Subcutaneous adipose tissue (tissue), 4 donors: ENCODE measurements around the gene CHAF1A. TPM values are rescaled to one million over a fixed set of nuclear protein-coding genes. Genes with fewer than 3 reads are reported as not detected.

Experiments used
- total RNA-seq, 4 donors: library from RNA; depleted of rRNA; stranded (reverse); fragments of >200 nt; gene quantifications; one replicate each; pipeline ENCODE4 v1.1.0, GENCODE V29; 2016
- TF ChIP-seq, protein P1 (sequence below): fragments of 450-650 bp; IDR thresholded peaks from one replicate; pipeline ENCODE4 v1.5.1; 2016; ENCODE audit warnings: low read depth, mild to moderate bottlenecking, control low read depth, antibody characterized with exemption, moderate library complexity

CHAF1A gene, protein sequence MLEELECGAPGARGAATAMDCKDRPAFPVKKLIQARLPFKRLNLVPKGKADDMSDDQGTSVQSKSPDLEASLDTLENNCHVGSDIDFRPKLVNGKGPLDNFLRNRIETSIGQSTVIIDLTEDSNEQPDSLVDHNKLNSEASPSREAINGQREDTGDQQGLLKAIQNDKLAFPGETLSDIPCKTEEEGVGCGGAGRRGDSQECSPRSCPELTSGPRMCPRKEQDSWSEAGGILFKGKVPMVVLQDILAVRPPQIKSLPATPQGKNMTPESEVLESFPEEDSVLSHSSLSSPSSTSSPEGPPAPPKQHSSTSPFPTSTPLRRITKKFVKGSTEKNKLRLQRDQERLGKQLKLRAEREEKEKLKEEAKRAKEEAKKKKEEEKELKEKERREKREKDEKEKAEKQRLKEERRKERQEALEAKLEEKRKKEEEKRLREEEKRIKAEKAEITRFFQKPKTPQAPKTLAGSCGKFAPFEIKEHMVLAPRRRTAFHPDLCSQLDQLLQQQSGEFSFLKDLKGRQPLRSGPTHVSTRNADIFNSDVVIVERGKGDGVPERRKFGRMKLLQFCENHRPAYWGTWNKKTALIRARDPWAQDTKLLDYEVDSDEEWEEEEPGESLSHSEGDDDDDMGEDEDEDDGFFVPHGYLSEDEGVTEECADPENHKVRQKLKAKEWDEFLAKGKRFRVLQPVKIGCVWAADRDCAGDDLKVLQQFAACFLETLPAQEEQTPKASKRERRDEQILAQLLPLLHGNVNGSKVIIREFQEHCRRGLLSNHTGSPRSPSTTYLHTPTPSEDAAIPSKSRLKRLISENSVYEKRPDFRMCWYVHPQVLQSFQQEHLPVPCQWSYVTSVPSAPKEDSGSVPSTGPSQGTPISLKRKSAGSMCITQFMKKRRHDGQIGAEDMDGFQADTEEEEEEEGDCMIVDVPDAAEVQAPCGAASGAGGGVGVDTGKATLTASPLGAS
- total RNA-seq, result 10 to 100 TPM in 1 of 4 donors, 1 to 10 TPM in 3; 4.8 to 13.0 (median 6.3) TPM

DNA sequence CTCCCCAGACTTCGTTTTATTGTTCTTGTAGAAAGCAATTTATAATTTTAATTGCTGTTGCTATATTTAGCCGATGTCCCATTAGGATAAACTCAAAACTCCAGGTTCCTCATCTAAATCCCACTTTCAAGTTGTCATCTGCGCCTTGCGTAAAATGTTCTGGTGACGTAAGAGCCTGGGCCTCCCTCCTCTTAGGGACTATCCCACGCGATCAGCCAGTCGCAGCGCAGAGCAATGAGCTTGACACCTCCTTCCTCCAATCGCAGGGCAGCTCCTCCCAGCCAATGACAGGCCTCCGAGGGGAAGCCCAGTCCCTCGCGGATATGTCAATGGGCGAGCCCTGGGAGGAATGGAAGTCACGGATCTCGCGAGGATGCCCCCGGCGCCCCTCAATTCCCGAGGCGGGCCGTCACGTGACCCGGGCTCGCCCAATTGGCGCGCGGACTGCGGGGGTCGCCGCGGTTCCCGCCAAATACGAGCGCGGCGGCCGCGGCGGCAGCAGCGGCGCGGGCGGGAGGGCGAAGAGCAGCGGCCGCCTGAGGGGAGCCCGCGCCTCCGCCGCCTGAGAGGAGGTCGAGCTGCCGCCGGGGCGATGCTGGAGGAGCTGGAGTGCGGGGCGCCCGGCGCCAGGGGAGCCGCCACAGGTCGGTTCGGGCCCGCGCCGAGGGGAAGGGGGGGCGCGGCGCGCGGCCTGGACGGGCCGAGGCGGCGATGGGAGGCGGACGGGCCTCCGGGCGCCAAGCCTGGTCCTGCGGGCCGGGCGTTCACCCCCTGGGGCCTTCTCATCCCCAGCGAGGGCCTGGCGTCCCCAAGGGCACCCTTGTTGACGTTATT lies at the start of gene CHAF1A:
Gene CHAF1A, plus strand, starts transcription at position 470 of the 834 bp plus-strand sequence. Its CDS starts 123 bp downstream, at position 593.
- TF ChIP-seq, protein P1, sequence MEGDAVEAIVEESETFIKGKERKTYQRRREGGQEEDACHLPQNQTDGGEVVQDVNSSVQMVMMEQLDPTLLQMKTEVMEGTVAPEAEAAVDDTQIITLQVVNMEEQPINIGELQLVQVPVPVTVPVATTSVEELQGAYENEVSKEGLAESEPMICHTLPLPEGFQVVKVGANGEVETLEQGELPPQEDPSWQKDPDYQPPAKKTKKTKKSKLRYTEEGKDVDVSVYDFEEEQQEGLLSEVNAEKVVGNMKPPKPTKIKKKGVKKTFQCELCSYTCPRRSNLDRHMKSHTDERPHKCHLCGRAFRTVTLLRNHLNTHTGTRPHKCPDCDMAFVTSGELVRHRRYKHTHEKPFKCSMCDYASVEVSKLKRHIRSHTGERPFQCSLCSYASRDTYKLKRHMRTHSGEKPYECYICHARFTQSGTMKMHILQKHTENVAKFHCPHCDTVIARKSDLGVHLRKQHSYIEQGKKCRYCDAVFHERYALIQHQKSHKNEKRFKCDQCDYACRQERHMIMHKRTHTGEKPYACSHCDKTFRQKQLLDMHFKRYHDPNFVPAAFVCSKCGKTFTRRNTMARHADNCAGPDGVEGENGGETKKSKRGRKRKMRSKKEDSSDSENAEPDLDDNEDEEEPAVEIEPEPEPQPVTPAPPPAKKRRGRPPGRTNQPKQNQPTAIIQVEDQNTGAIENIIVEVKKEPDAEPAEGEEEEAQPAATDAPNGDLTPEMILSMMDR, result no peak

DNA sequence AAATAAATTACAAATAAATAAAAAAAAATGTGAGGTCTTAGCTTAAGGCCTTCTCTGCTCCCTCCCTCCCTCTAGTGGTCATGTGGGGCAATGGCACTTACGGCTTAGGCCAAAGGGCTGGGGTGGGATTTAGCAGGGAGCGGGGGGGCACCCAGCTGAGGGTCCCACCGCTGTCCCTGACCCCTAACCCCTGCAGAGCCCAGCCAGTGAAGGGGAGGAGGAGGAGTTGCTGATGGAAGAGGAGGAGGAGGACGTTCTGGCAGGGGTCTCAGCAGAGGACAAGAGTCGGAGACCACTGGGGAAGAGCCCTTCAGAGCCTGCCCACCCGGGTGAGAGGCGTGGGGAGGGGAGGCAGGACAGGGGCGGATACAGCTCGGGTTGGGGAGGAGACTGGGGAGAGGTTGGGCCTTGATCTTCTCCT lies 49.7 kb upstream of the CHAF1A start:
- TF ChIP-seq, protein P1, result no peak

DNA sequence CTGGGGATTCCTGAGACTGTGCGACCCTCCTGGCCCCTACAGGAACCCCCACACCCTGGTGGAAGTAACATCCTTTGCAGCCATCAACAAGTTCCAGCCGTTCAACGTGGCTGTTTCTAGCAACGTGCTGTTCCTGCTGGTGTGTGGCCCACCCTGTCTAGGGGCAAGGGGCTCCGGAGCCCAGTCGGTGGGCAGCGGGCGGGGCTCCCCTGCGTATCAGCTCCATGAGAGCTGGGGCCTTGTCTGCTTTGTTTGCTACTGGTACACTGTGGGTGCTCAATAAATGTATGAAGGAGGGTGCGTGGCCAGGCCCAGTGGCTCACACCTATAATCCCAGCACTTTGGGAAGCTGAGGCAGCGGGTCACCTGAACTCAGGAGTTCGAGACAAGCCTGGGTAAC lies 48.2 kb upstream of the CHAF1A start:
- TF ChIP-seq, protein P1, result no peak

DNA sequence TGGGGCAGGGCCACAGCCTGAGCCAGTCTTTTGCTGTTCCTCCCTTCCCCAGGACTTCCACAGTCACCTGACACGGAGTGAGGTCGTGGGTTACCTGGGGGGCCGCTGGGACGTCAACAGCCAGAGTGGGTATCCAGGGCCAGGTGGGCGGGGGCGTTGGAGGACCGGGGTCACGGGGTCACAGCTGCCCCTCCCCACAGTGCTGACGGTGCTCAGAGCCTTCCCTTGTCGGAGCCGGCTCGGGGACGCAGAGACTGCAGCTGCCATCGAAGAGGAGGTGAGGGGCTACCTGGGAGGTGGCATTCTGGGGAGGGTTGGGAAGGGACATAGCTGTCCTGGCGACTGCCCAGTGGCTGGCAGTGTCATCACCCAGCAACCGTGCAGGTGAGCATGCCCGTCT lies 47.5 kb upstream of the CHAF1A start:
- TF ChIP-seq, protein P1, result no peak

DNA sequence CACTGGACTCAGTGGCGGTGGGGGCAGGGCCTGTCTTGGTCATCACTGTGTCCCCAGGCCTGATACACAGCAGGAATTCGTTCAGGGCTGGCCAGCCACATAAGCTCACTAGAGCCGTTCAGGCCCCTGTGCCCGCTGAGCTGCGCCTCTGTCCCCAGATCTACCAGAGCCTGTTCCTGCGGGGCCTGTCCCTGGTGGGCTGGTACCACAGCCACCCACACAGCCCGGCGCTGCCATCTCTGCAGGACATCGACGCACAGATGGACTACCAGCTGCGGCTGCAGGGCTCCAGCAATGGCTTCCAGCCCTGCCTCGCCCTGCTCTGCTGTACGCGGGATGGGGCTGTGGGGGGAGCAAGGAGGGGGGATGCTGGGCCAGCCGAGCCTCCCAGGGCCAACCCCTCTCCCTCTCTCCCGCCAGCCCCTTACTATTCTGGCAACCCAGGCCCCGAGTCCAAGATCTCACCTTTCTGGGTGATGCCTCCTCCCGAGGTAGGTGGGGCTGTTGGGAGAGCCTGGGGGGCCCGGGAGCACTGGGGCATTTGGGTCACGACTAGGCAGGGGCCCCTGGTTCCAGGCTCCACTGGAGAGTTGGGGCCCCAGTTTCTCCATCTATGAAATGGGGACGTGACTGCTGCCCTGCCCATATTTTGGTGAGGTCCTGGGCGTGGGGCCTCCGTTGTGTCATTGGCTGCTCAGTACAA lies 45.2 kb upstream of the CHAF1A start:
- TF ChIP-seq, protein P1, result no peak

DNA sequence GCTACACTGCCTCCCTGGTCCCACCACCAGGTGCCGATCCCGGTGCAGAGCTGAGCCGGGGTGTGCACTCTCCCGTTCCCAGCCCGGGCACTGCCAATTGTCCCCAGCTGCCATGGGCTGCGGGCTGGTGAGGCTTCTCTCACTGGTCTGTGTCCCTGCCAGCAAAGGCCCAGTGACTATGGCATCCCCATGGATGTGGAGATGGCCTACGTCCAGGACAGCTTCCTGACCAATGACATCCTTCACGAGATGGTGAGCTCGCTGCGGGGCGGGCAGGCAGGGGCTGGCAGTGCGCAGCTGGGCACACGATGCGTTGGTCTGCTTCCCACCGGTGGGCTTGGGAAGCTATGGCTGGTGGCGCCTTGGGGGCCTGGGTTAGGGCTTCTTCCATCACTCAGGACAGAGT lies 44.5 kb upstream of the CHAF1A start:
- TF ChIP-seq, protein P1, result no peak
